Stomach (tissue), 4 donors: ENCODE measurements around the gene RIN1.

Experiments used
- CTCF ChIP-seq, 7 experiments: fragments of 450-650 bp in 4 of 7; fragments of 200-600 bp in 3 of 7; sonication (generic) in 3 of 7; IDR thresholded peaks; one replicate each; pipeline ENCODE4 v1.5.1; 2016 to 2019; ENCODE audit warnings: antibody characterized with exemption in 7 of 7, control low read depth in 2 of 7, mild to moderate bottlenecking in 1 of 7
- EP300 ChIP-seq: sonication (generic); formaldehyde crosslinking; IDR thresholded peaks from one replicate; pipeline ENCODE4 v1.6.1; 2017; ENCODE audit warnings: antibody characterized with exemption
- POLR2A ChIP-seq, 4 donors: fragments of 450-650 bp; IDR thresholded peaks; one replicate each; pipeline ENCODE4 v1.6.1; 2016; ENCODE audit warnings: antibody characterized with exemption in 4 of 4, control low read depth in 2 of 4, mild to moderate bottlenecking in 1 of 4, moderate library complexity in 1 of 4
- POLR2AphosphoS5 ChIP-seq, 3 donors: sonication (generic); formaldehyde crosslinking; IDR thresholded peaks; one replicate each; pipeline ENCODE4 v1.6.1; 2016; ENCODE audit warnings: antibody characterized with exemption in 3 of 3

GRCh38 chr11:66302656-66303055, 33.6 kb downstream of the RIN1 start:
- TF ChIP-seq CTCF (IDR thresholded peaks at IDR 0.05) (no peak), POLR2A (IDR thresholded peaks at IDR 0.05) (no peak), POLR2AphosphoS5 (IDR thresholded peaks at IDR 0.05) (no peak), EP300 (no peak)
